Activated naive CD8-positive, alpha-beta T cell (primary cell): Measurements from ENCODE around the gene MRPL20.
"Not testable (repeated sequence)": the region's sequence is repeated elsewhere in the genome, so short reads cannot be mapped to it uniquely, and the experiment has no call there.

Experiments
- H3K27ac Mint-ChIP-seq: one replicate; pipeline ENCODE4 v1.8.0; 2021; ENCODE audit warnings: mixed read lengths
- H3K27me3 Mint-ChIP-seq: one replicate; pipeline ENCODE4 v1.8.0; 2021; ENCODE audit warnings: mixed read lengths
- H3K36me3 Mint-ChIP-seq: one replicate; pipeline ENCODE4 v1.8.0; 2021; ENCODE audit warnings: mixed read lengths
- H3K4me1 Mint-ChIP-seq: one replicate; pipeline ENCODE4 v1.8.0; 2021; ENCODE audit warnings: low read depth, mixed read lengths
- H3K4me3 Mint-ChIP-seq: one replicate; pipeline ENCODE4 v1.8.0; 2021; ENCODE audit warnings: mild to moderate bottlenecking, mixed read lengths
- H3K9me3 Mint-ChIP-seq: one replicate; pipeline ENCODE4 v1.8.0; 2021; ENCODE audit warnings: low read depth, mixed read lengths

The MRPL20 gene

DNA sequence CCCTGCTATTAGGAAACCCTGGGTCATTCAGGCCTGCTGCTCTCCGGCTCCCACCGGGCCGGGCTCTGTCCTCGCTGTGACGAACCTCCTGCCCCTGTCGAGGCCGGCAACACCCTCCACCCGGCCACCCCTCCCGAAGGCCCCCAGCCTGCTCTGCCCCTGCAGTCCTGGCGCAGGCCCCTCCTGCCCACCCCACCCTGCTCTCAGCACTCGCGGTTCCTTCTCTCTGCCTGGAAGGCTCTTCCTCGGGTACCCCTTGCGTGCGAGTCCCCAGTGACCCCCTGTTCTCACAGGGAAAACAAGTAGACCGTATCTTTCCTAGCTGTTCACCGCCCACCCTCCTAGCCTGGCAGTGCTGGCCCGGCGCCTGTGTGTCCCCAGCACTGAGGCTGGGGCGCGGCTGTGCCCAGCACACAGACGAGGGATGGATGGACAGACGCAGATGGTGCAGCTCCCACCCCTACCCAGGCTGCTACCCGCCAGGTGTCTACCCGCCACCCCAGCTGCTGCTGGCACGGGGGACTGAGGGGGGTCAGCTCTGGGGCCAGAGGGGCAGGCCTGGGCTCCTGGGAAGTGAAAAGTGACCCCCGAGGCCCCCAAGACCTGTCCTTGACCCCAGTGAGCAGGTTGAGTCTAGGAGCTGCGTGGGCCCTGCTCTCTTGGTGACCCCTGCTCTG, 25.3 kb upstream of the MRPL20 start:
- H3K36me3 Mint-ChIP-seq = no peaks in the 10 kb centered on the region
- no peak overlapping the region for H3K4me3 Mint-ChIP-seq
- peaks cover 11% of the 10 kb centered on the region for H3K4me1 Mint-ChIP-seq
- H3K27me3 Mint-ChIP-seq = peaks cover 3% of the 10 kb centered on the region
- H3K27ac Mint-ChIP-seq = no peak overlapping the region
- H3K9me3 Mint-ChIP-seq = no peaks in the 10 kb centered on the region

DNA sequence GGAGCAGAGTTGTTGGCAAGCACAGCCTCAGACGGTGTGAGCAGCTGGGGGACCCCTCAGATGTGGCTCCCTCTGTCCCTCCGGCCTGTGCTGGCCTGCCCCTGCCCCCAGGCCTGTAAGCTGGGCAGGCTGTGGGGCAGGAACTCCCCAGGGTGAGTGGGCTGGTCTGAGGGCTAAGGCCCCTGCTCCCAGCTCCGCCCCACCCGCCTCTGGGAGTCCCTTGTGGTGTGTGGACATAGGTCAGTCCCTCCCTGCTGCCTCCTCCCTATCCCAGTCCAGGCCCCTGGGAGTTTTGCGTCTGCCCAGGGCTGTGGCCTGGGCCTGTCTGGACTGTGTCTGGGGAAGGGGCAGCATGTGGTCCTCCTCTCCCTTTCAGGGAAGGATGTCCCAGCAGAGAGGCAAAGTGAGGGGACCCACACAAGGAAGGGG, 24.8 kb upstream of the MRPL20 start:
- Mint-ChIP-seq H3K36me3 (no peaks in the 10 kb centered on the region), H3K4me1 (peaks cover 11% of the 10 kb centered on the region), H3K9me3 (no peaks in the 10 kb centered on the region), H3K4me3 (no peak overlapping the region), H3K27ac (no peak overlapping the region), H3K27me3 (peaks cover 3% of the 10 kb centered on the region)

DNA sequence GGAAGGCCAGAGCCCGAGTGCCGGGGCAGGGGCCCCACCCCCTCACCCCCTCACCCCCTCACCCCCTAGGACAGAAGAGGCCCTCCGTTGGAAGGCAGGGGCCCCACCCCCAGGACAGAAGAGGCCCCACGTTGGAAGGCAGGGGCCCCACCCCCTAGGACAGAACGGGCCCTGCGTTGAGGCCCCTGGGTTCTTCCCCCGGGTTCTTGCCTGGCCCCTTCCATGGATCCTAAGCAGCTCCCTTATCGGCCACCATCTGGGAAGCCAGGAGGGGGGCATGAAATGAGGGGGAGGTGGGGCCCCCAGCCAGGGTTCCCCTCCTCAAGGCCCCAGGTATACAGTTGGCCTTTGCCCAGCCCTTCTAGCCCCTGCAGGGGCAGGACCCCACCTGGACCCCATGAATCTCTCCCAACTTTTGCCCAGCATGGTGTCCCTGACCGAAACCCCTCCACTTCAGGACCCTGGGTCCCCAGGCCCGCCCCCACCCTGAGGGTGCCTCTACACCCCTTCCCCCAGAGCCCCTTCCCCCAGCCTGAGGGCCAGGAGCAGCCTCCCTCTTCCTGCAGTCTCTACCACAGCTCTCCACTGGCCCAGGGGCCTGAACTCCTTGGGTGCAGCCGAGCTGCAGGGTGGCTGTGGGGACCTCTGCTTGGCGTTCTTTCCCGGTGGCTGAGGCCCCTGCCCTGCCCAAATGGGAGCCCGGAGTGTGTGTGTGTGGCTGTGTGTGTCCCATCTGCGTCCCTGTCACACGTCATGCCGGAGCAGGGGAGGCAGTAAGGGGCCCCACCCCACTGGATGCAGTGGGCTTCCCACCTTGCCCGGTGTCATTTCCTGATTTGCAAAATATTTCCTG, 24.1 kb upstream of the MRPL20 start:
- Mint-ChIP-seq H3K4me1 (peaks cover 8% of the 10 kb centered on the region), H3K27me3 (peaks cover 3% of the 10 kb centered on the region)

DNA sequence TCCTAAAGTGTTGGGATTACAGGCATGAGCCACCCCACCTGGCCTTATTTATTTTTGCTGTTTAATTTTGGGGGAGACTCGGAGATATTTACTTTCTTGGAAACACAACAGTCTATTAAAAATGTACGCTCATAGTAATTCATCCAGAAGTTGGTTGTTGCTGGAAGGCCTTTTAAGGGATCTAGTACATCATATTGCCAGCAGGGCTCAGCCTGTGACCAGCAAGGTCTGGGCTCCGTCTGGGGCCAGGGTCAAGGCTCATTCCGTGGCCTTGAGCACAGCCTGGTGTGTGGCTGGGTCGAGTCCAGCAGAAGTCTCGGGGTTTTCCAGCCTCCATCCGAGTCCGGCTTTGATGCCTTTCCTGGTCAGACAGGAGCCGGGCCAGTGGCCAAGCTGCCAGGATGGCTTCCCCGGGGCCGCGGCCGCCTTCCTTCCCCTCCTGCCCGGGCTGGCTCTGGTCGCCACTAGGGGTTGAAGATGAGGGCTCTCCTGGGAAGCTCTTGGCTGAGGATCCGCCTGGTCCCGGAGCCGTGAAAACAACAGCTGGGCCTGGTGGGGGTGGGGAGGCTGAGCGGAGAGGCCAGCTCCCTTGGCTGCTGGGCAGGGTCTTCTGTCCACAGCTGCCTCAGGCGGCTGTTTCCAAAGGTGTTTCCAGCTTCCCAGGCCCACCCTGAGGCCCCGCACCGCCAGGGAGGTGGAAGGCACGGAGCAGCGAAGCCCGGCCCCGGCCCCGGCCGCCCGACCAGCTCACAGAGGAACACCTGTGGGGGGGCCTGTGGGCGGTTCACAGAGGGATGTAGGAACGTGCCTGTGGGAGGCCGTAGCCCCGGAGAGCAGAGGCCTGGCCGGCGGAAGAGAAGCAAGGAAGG, 23.3 kb upstream of the MRPL20 start:
- H3K9me3 Mint-ChIP-seq = no peaks in the 10 kb centered on the region

More for the DNA sequence above, 24.1 kb upstream of the MRPL20 start:
- Mint-ChIP-seq H3K9me3 (no peaks in the 10 kb centered on the region), H3K27ac (no peak overlapping the region), H3K4me3 (no peak overlapping the region), H3K36me3 (no peaks in the 10 kb centered on the region)

DNA sequence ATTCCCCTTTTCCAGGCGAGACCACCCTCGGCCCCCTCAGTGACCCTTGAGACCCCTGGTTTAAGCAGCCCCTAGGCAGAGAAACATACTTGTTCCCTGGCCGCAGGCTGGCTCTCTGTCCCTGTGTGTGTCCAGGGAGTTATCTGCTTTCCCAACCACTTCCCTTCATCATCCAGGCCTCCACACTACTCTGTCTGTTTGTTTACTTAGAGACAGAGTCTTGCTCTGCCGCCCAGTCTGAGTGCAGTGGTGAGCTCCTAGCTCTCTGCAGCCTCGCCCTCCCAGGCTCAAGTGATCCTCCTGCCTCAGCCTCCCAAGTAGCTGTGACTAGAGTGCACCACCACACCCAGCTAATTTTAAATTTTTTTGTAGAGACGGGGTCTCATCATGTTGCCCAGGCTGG, 22.6 kb upstream of the MRPL20 start:
- H3K27me3 Mint-ChIP-seq = peaks cover 3% of the 10 kb centered on the region
- H3K4me1 Mint-ChIP-seq = peaks cover 3% of the 10 kb centered on the region
- no peak overlapping the region for H3K4me3 Mint-ChIP-seq
- no peak overlapping the region for H3K27ac Mint-ChIP-seq
- H3K36me3 Mint-ChIP-seq = no peaks in the 10 kb centered on the region
- H3K9me3 Mint-ChIP-seq = no peaks in the 10 kb centered on the region

More for the DNA sequence above, 23.3 kb upstream of the MRPL20 start:
- no peak overlapping the region for H3K4me3 Mint-ChIP-seq
- H3K36me3 Mint-ChIP-seq = no peaks in the 10 kb centered on the region
- peaks cover 7% of the 10 kb centered on the region for H3K4me1 Mint-ChIP-seq
- no peak overlapping the region for H3K27ac Mint-ChIP-seq
- H3K27me3 Mint-ChIP-seq = peaks cover 3% of the 10 kb centered on the region

DNA sequence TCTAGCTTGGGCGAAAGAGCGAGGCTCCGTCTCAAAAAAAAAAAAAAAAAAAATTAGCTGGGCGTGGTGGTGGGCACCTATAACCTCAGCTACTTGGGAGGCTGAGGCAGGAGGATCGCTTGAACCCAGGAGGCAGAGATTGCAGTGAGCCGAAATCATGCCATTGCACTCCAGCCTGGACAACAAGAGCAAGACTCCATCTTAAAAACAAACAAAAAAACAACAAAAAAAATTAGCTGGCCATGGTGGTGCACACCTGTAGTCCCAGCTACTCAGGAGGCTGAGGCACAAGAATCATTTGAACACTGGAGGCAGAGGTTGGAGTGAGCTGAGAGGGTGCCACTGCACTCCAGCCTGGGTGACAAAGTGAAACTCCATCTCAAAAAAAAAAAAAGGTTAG, 21.9 kb upstream of the MRPL20 start:
- not testable (repeated sequence) for H3K9me3 Mint-ChIP-seq, H3K27ac Mint-ChIP-seq, H3K27me3 Mint-ChIP-seq, H3K4me3 Mint-ChIP-seq, H3K36me3 Mint-ChIP-seq, H3K4me1 Mint-ChIP-seq

DNA sequence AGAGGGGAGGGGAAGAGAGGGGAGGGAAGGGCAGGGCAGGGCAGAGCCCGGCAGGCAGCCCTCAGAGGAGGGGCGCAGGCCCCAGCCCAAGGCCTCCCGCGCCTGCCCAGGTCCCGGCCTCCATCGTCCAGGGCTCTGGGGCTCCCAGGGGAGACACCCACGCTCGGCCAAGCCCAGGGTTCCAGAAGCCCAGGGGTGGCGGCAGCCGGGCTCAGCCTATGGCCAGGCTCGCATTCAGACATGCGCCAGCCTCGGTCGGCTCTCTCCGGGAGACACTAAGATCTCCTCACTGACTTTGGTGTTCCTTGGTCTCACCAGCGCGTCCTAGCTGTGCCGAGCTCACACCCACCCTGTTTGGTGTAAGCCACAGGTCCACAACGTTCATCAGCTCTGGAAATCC, 21.1 kb upstream of the MRPL20 start:
- Mint-ChIP-seq H3K36me3 (no peaks in the 10 kb centered on the region), H3K27me3 (peaks cover 3% of the 10 kb centered on the region), H3K4me3 (peak overlapping the region; percentile 51), H3K27ac (no peak overlapping the region), H3K9me3 (no peaks in the 10 kb centered on the region), H3K4me1 (peaks cover 3% of the 10 kb centered on the region)

DNA sequence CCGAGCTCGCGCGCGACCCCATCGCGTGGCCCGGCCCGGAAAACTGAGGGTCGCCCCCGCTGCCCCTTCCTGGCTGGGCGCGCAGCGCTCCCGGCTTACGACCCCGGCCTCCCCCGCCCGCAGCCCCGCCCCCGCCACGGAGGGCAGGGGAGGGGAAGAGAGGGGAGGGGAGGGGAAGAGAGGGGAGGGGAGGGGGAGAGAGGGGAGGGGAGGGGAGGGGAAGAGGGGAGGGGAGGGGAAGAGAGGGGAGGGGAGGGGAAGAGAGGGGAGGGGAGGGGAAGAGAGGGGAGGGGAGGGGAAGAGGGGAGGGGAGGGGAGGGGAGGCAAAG, 20.7 kb upstream of the MRPL20 start:
- no peaks in the 10 kb centered on the region for H3K36me3 Mint-ChIP-seq
- H3K9me3 Mint-ChIP-seq = no peaks in the 10 kb centered on the region
- H3K27ac Mint-ChIP-seq = no peak overlapping the region
- H3K27me3 Mint-ChIP-seq = peaks cover 3% of the 10 kb centered on the region
- no peak overlapping the region for H3K4me3 Mint-ChIP-seq
- H3K4me1 Mint-ChIP-seq = peaks cover 3% of the 10 kb centered on the region

DNA sequence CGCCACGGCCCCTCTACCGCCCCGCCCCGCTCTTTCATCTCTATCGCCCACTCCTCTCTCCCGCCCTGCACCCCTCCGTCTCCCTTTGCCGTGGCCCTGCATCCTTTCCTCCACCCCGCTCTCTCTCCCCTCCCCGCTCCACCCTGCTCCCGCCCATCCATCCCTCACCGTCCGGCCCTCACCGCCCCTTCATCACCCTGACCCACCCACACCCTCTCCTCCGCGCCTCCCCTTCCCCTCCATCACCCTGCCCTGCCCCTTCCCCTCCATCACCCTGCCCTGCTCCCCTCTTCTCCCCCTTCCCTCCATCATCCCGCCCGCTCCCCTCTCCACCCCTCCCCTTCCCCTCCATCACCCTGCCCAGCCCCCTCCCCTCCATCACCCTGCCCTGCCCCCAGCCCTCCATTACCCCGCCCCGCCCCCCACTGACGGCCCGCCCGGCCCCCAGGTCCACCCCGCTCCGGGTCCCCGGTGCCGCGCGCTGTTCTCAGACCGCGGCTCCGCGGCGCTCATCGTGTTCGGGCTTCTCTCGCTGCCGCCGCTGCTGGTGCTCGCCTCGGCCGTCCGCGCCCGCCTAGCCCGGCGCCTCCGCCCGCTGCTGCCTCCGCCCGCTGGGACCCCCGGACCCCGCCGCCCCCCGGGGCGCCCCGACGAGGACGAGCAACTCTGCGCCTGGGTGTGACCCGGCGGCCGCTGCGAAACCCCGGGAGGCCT, 20.2 kb upstream of the MRPL20 start:
- H3K4me1 Mint-ChIP-seq = peaks cover 3% of the 10 kb centered on the region
- no peaks in the 10 kb centered on the region for H3K36me3 Mint-ChIP-seq
- H3K4me3 Mint-ChIP-seq = no peak overlapping the region
- H3K9me3 Mint-ChIP-seq = no peaks in the 10 kb centered on the region
- H3K27me3 Mint-ChIP-seq = peaks cover 3% of the 10 kb centered on the region
- no peak overlapping the region for H3K27ac Mint-ChIP-seq

DNA sequence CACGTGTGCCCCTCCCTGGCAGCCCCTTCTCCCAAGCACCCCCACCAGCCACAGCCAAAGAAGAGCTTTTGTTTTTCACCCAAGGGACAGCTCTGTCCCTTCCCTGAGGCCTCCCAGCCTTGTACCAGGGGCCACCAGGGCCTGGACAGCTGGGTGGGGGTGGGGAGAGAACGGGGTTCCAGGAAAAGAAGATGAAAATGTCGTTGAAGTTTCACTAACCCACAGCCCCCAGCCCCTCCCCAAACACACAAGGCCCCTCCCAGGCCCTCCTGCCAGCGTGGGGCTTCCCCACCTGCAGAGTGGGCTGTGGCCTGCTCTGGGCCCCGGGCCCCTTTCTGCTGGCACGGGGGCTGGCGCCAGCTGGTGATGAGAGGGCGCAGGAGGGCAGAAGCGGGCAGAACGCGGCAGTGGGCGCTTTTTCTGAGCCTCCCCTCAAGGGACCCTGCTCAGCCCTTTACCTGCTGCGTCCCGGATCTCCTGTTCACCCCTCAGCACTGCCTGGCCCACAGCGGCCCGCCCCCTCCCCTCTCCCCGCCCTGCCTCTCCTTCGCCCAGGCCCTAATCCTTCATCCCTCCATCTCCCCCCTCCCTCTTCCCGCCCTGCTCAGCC, 19.5 kb upstream of the MRPL20 start:
- no peaks in the 10 kb centered on the region for H3K36me3 Mint-ChIP-seq
- peaks cover 3% of the 10 kb centered on the region for H3K4me1 Mint-ChIP-seq
- peaks cover 3% of the 10 kb centered on the region for H3K27me3 Mint-ChIP-seq
- H3K4me3 Mint-ChIP-seq = peak overlapping the region; percentile 32
- H3K27ac Mint-ChIP-seq = no peak overlapping the region
- H3K9me3 Mint-ChIP-seq = no peaks in the 10 kb centered on the region

DNA sequence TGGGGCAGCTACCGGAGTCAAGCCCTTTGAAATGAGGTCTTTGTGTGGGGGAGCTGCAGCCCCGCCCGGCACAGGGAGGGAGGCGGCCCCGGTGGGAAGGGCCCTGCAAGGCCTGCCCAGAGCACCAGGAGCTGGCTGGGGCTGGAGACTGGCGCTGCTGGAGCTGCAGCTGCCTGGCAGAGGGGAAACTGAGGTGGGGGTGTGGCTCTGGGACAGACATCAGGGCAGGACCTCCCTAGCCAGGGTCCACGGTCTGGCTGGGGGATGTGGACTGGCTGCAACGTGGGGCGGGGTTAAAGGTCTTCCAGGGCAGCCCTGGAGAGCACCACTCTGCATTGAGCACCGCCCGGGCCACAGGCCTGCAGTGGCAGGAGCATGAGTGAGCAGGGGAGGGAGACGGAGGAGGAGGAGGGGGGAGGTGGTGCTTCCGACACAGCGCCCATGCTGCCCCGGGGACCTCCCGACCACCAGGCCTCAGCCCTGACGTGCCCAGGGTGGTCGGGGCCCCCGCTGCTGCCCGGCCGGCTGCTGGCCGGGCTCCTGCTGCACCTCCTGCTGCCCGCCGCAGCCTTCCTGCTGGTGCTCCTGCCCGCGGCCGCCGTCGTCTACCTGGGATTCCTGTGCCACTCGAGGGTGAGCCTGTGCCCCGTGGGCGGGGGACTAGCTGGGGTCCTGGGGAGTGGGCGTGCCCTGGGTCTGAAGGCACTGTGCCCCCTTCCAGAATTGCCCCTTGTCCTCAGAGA, 18.8 kb upstream of the MRPL20 start:
- Mint-ChIP-seq H3K27ac (no peak overlapping the region), H3K4me3 (peak overlapping the region; percentile 32), H3K27me3 (peaks cover 3% of the 10 kb centered on the region), H3K9me3 (no peaks in the 10 kb centered on the region), H3K36me3 (no peaks in the 10 kb centered on the region), H3K4me1 (peaks cover 3% of the 10 kb centered on the region)

DNA sequence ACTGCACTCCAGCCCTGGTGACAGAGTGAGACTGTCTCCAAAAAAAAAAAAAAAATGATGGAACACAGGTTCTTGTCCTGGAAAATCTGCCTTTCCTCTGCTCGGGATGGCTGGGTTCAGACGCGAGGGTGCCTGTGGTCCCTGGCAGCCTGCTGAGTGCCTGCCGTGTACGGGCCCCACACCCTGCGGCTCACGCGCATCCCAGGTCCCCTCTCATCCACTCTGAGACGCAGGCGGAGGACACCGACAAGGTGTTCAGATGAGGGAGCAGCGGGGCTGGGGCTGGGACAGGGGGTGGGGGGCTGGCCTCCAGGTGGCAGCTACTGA, 18.3 kb upstream of the MRPL20 start:
- Mint-ChIP-seq H3K27ac (no peak overlapping the region), H3K4me3 (no peak overlapping the region), H3K27me3 (peaks cover 3% of the 10 kb centered on the region), H3K4me1 (peaks cover 3% of the 10 kb centered on the region), H3K9me3 (no peaks in the 10 kb centered on the region), H3K36me3 (no peaks in the 10 kb centered on the region)

DNA sequence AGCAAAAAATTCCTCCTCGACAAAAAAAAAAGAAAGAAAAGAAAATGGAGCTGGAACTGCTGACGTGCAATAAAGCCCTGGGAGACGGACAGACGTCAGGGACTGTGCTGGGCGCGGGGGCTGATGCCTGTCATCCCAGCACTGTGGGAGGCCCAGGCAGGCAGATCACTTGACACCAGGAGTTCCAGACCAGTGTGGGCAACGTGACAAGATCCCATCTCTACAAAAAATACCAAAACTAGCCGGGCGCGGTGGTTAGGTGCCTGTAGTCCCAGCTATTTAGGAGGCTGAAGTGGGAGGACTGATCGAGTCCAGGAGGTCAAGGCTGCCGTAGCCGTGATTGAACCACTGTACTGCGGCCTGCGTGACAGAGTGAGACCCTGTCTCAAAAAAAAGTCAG, 17.6 kb upstream of the MRPL20 start:
- Mint-ChIP-seq H3K36me3 (no peaks in the 10 kb centered on the region), H3K27me3 (peaks cover 3% of the 10 kb centered on the region), H3K4me3 (no peak overlapping the region), H3K4me1 (peaks cover 3% of the 10 kb centered on the region), H3K9me3 (no peaks in the 10 kb centered on the region), H3K27ac (no peak overlapping the region)

DNA sequence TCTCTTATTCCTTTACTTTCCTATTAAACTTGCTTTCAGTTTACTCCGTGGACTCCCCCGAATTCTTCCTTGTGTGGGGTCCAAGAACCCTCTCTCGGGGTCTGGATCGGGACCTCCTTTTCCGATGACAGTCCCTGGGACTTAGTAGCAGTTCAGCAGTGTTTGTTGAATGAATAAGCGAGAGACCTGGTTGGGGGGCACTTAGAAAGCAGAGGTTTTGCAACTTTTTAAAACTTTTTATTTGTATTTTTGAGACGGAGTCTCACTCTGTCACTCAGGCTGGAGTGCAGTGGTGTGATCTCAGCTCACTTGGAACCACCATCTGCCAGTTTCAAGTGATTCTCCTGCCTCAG, 16.1 kb upstream of the MRPL20 start:
- H3K4me3 Mint-ChIP-seq = no peak overlapping the region
- H3K27ac Mint-ChIP-seq = no peak overlapping the region
- peaks cover 2% of the 10 kb centered on the region for H3K4me1 Mint-ChIP-seq
- H3K27me3 Mint-ChIP-seq = no peaks in the 10 kb centered on the region
- no peaks in the 10 kb centered on the region for H3K9me3 Mint-ChIP-seq
- no peaks in the 10 kb centered on the region for H3K36me3 Mint-ChIP-seq
